H1 (cell line): Measurements from ENCODE around the gene RAB5B. TPM values are rescaled to one million over a fixed set of nuclear protein-coding genes. Genes with fewer than 3 reads are reported as not detected.

Experiments
- ATF2 ChIP-seq: IDR thresholded peaks from 2 replicates; pipeline ENCODE4 v1.6.1; 2012; ENCODE audit warnings: low read length, inconsistent platforms
- CTBP2 ChIP-seq: IDR thresholded peaks from 2 replicates; pipeline ENCODE4 v1.7.0; 2011; ENCODE audit warnings: borderline replicate concordance, mild to moderate bottlenecking, moderate library complexity, mixed read lengths, low read length; ENCODE audit not compliant: insufficient read depth, insufficient read length
- RBBP5 ChIP-seq: IDR thresholded peaks from 2 replicates; pipeline ENCODE4 v1.7.1; 2012; ENCODE audit warnings: low read depth, mild to moderate bottlenecking, inconsistent platforms, low read length, moderate library complexity, borderline replicate concordance
- TAF7 ChIP-seq: optimal IDR thresholded peaks from 2 replicates; pipeline ENCODE3; 2011; ENCODE audit warnings: low read depth, mild to moderate bottlenecking, inconsistent platforms, low read length, moderate library complexity, borderline replicate concordance
- TEAD4 ChIP-seq: IDR thresholded peaks from 2 replicates; pipeline ENCODE4 v1.6.1; 2012; ENCODE audit warnings: low read depth, low read length, inconsistent platforms, mixed read lengths
- polyA plus RNA-seq, 7 experiments: library from polyadenylated mRNA; depleted of rRNA in 3 of 7; stranded (reverse) in 5 of 7; unstranded in 2 of 7; fragments of >200 nt in 5 of 7; fragments of 200-250 nt in 2 of 7; gene quantifications; 1 replicate in 5 of 7; 2 replicates in 1 of 7; 4 replicates in 1 of 7; pipeline versions ENCODE4 v1.2.1 to v1.2.3, GENCODE V29; 2011 to 2013; ENCODE audit warnings: missing spikeins in 2 of 7, mixed read lengths in 2 of 7
- total RNA-seq: library from RNA; stranded (reverse); fragmentation: NEBNext Ultra II Directional; extraction: Animal tissue kit (Norgen Biotek cat#: 25700); gene quantifications from 2 replicates; pipeline ENCODE4 v1.2.1, GENCODE V29; 2021
- TF ChIP-seq, protein P1 (sequence below): fragments of 300-600 bp; sonication (generic); IDR thresholded peaks from 2 replicates; pipeline ENCODE4 v1.7.1; 2012; ENCODE audit warnings: low read length, moderate library complexity, mild to moderate bottlenecking, inconsistent platforms; ENCODE audit not compliant: insufficient replicate concordance
- TF ChIP-seq, protein P2 (sequence below): IDR thresholded peaks from 2 replicates; pipeline ENCODE4 v1.6.1; 2011; ENCODE audit warnings: low read length, improper control_type of control experiment

Gene RAB5B
- total and polyA plus RNA-seq, 2 of the 8 experiments (the other 6 are each of a cell fraction or from before 2014, with no cell fraction given): 56.7 to 62.4 TPM

- TF ChIP-seq, protein P1, sequence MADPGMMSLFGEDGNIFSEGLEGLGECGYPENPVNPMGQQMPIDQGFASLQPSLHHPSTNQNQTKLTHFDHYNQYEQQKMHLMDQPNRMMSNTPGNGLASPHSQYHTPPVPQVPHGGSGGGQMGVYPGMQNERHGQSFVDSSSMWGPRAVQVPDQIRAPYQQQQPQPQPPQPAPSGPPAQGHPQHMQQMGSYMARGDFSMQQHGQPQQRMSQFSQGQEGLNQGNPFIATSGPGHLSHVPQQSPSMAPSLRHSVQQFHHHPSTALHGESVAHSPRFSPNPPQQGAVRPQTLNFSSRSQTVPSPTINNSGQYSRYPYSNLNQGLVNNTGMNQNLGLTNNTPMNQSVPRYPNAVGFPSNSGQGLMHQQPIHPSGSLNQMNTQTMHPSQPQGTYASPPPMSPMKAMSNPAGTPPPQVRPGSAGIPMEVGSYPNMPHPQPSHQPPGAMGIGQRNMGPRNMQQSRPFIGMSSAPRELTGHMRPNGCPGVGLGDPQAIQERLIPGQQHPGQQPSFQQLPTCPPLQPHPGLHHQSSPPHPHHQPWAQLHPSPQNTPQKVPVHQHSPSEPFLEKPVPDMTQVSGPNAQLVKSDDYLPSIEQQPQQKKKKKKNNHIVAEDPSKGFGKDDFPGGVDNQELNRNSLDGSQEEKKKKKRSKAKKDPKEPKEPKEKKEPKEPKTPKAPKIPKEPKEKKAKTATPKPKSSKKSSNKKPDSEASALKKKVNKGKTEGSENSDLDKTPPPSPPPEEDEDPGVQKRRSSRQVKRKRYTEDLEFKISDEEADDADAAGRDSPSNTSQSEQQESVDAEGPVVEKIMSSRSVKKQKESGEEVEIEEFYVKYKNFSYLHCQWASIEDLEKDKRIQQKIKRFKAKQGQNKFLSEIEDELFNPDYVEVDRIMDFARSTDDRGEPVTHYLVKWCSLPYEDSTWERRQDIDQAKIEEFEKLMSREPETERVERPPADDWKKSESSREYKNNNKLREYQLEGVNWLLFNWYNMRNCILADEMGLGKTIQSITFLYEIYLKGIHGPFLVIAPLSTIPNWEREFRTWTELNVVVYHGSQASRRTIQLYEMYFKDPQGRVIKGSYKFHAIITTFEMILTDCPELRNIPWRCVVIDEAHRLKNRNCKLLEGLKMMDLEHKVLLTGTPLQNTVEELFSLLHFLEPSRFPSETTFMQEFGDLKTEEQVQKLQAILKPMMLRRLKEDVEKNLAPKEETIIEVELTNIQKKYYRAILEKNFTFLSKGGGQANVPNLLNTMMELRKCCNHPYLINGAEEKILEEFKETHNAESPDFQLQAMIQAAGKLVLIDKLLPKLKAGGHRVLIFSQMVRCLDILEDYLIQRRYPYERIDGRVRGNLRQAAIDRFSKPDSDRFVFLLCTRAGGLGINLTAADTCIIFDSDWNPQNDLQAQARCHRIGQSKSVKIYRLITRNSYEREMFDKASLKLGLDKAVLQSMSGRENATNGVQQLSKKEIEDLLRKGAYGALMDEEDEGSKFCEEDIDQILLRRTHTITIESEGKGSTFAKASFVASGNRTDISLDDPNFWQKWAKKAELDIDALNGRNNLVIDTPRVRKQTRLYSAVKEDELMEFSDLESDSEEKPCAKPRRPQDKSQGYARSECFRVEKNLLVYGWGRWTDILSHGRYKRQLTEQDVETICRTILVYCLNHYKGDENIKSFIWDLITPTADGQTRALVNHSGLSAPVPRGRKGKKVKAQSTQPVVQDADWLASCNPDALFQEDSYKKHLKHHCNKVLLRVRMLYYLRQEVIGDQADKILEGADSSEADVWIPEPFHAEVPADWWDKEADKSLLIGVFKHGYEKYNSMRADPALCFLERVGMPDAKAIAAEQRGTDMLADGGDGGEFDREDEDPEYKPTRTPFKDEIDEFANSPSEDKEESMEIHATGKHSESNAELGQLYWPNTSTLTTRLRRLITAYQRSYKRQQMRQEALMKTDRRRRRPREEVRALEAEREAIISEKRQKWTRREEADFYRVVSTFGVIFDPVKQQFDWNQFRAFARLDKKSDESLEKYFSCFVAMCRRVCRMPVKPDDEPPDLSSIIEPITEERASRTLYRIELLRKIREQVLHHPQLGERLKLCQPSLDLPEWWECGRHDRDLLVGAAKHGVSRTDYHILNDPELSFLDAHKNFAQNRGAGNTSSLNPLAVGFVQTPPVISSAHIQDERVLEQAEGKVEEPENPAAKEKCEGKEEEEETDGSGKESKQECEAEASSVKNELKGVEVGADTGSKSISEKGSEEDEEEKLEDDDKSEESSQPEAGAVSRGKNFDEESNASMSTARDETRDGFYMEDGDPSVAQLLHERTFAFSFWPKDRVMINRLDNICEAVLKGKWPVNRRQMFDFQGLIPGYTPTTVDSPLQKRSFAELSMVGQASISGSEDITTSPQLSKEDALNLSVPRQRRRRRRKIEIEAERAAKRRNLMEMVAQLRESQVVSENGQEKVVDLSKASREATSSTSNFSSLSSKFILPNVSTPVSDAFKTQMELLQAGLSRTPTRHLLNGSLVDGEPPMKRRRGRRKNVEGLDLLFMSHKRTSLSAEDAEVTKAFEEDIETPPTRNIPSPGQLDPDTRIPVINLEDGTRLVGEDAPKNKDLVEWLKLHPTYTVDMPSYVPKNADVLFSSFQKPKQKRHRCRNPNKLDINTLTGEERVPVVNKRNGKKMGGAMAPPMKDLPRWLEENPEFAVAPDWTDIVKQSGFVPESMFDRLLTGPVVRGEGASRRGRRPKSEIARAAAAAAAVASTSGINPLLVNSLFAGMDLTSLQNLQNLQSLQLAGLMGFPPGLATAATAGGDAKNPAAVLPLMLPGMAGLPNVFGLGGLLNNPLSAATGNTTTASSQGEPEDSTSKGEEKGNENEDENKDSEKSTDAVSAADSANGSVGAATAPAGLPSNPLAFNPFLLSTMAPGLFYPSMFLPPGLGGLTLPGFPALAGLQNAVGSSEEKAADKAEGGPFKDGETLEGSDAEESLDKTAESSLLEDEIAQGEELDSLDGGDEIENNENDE: no peak
- TF ChIP-seq, protein P2, sequence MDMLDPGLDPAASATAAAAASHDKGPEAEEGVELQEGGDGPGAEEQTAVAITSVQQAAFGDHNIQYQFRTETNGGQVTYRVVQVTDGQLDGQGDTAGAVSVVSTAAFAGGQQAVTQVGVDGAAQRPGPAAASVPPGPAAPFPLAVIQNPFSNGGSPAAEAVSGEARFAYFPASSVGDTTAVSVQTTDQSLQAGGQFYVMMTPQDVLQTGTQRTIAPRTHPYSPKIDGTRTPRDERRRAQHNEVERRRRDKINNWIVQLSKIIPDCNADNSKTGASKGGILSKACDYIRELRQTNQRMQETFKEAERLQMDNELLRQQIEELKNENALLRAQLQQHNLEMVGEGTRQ: peak; percentile 6
- TF ChIP-seq RBBP5: no peak
- TF ChIP-seq ATF2: peak; percentile 64
- no peak for TF ChIP-seq CTBP2
- TF ChIP-seq TAF7: peak; percentile 96
- no peak for TF ChIP-seq TEAD4
Measured at GRCh38 chr12:55973599-55974307, at the start of gene RAB5B (continued).
